ENCODE data around the gene COMT.

DNA sequence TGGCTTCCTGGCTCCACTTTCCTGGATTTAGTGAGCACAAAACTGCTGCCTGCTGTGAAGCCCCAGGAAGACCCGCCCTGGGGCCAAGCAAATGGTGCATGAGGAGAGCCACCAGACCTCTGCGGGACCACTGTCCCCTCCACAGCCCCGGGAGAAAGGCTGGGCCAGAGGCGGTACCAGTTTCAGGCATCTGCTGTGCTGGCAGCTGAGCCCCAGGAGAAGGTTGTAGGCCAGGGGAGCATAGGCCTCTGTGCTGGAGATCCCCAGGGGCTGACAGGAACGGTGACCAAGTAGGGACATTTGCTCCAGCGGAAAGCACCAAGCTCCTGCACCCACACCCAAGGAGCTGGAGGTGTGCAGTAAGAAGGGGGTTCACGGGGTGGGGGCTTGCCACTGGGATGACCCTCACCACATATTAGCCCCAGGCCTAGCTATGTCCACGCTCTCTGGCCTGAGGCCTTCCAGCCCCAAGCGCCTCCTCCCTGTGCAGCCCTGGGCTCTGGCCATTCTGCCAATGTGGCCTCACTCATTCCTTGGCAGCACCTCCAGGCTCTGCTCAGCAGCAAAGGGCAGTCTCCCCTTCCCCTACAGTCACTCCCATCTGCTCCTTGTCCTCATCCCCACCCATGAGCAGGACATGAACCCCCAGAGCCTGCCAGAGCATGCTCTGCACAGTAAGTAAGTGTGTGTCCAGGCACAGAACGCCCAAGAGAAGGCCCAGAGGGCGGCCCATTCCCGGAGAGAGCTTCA, 24.0 kb upstream of the COMT start:
- TF ChIP-seq SP3 (tag by site-specific recombination; IDR thresholded peaks at IDR 0.05) = no peak
- TF ChIP-seq, protein P1, sequence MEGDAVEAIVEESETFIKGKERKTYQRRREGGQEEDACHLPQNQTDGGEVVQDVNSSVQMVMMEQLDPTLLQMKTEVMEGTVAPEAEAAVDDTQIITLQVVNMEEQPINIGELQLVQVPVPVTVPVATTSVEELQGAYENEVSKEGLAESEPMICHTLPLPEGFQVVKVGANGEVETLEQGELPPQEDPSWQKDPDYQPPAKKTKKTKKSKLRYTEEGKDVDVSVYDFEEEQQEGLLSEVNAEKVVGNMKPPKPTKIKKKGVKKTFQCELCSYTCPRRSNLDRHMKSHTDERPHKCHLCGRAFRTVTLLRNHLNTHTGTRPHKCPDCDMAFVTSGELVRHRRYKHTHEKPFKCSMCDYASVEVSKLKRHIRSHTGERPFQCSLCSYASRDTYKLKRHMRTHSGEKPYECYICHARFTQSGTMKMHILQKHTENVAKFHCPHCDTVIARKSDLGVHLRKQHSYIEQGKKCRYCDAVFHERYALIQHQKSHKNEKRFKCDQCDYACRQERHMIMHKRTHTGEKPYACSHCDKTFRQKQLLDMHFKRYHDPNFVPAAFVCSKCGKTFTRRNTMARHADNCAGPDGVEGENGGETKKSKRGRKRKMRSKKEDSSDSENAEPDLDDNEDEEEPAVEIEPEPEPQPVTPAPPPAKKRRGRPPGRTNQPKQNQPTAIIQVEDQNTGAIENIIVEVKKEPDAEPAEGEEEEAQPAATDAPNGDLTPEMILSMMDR (tag by site-specific recombination; IDR thresholded peaks at IDR 0.05) = no peak
- TF ChIP-seq, protein P2, sequence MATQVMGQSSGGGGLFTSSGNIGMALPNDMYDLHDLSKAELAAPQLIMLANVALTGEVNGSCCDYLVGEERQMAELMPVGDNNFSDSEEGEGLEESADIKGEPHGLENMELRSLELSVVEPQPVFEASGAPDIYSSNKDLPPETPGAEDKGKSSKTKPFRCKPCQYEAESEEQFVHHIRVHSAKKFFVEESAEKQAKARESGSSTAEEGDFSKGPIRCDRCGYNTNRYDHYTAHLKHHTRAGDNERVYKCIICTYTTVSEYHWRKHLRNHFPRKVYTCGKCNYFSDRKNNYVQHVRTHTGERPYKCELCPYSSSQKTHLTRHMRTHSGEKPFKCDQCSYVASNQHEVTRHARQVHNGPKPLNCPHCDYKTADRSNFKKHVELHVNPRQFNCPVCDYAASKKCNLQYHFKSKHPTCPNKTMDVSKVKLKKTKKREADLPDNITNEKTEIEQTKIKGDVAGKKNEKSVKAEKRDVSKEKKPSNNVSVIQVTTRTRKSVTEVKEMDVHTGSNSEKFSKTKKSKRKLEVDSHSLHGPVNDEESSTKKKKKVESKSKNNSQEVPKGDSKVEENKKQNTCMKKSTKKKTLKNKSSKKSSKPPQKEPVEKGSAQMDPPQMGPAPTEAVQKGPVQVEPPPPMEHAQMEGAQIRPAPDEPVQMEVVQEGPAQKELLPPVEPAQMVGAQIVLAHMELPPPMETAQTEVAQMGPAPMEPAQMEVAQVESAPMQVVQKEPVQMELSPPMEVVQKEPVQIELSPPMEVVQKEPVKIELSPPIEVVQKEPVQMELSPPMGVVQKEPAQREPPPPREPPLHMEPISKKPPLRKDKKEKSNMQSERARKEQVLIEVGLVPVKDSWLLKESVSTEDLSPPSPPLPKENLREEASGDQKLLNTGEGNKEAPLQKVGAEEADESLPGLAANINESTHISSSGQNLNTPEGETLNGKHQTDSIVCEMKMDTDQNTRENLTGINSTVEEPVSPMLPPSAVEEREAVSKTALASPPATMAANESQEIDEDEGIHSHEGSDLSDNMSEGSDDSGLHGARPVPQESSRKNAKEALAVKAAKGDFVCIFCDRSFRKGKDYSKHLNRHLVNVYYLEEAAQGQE (tag by site-specific recombination; IDR thresholded peaks at IDR 0.05) = no peak
- no peak for TF ChIP-seq HOXA7 (CRISPR knock-in tag; IDR thresholded peaks at IDR 0.05; ENCODE audit: borderline replicate concordance)
- TF ChIP-seq, protein P3, sequence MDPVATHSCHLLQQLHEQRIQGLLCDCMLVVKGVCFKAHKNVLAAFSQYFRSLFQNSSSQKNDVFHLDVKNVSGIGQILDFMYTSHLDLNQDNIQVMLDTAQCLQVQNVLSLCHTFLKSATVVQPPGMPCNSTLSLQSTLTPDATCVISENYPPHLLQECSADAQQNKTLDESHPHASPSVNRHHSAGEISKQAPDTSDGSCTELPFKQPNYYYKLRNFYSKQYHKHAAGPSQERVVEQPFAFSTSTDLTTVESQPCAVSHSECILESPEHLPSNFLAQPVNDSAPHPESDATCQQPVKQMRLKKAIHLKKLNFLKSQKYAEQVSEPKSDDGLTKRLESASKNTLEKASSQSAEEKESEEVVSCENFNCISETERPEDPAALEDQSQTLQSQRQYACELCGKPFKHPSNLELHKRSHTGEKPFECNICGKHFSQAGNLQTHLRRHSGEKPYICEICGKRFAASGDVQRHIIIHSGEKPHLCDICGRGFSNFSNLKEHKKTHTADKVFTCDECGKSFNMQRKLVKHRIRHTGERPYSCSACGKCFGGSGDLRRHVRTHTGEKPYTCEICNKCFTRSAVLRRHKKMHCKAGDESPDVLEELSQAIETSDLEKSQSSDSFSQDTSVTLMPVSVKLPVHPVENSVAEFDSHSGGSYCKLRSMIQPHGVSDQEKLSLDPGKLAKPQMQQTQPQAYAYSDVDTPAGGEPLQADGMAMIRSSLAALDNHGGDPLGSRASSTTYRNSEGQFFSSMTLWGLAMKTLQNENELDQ (tag by site-specific recombination; IDR thresholded peaks at IDR 0.05; ENCODE audit: low read depth) = no peak
- TF ChIP-seq, protein P4, sequence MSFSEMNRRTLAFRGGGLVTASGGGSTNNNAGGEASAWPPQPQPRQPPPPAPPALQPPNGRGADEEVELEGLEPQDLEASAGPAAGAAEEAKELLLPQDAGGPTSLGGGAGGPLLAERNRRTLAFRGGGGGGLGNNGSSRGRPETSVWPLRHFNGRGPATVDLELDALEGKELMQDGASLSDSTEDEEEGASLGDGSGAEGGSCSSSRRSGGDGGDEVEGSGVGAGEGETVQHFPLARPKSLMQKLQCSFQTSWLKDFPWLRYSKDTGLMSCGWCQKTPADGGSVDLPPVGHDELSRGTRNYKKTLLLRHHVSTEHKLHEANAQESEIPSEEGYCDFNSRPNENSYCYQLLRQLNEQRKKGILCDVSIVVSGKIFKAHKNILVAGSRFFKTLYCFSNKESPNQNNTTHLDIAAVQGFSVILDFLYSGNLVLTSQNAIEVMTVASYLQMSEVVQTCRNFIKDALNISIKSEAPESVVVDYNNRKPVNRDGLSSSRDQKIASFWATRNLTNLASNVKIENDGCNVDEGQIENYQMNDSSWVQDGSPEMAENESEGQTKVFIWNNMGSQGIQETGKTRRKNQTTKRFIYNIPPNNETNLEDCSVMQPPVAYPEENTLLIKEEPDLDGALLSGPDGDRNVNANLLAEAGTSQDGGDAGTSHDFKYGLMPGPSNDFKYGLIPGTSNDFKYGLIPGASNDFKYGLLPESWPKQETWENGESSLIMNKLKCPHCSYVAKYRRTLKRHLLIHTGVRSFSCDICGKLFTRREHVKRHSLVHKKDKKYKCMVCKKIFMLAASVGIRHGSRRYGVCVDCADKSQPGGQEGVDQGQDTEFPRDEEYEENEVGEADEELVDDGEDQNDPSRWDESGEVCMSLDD (tag by site-specific recombination; IDR thresholded peaks at IDR 0.05) = no peak
- TF ChIP-seq, protein P5, sequence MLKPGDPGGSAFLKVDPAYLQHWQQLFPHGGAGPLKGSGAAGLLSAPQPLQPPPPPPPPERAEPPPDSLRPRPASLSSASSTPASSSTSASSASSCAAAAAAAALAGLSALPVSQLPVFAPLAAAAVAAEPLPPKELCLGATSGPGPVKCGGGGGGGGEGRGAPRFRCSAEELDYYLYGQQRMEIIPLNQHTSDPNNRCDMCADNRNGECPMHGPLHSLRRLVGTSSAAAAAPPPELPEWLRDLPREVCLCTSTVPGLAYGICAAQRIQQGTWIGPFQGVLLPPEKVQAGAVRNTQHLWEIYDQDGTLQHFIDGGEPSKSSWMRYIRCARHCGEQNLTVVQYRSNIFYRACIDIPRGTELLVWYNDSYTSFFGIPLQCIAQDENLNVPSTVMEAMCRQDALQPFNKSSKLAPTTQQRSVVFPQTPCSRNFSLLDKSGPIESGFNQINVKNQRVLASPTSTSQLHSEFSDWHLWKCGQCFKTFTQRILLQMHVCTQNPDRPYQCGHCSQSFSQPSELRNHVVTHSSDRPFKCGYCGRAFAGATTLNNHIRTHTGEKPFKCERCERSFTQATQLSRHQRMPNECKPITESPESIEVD (tag by site-specific recombination; IDR thresholded peaks at IDR 0.05) = no peak
